ENCODE data around the gene FRMD4A.
A peak's percentile ranks its signal among the peaks of the same experiment; 100 is the strongest.

FRMD4A gene

GRCh38 chr10:14340051-14340744, 9.5 kb upstream of the FRMD4A start:
- no peak for DNase-seq

GRCh38 chr10:14336736-14337135, 6.0 kb upstream of the FRMD4A start:
- no peak for DNase-seq

- DNase-seq, result no peak
Observed at GRCh38 chr10:14334771-14335170, 4.0 kb upstream of the FRMD4A start.

DNA sequence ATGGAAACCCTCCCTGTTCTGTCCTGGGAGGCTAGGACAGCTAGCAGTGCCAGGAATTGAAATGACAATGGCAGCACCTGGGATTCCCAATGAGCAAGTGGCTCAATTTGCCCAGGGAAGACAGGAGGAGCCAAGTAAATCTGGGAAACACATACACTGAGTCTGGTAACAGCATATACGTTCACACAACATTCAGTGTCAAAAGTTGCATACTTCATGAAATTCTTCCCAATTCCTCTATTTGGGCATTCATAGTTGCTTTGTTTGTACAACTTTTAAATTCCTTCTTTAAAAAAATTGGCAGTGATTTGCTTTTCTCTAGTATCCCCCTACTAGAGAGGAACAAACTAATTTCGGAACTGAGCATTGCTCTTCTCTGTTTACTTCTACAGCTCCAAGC, 2.9 kb upstream of the FRMD4A start:
- no peak for DNase-seq

DNA sequence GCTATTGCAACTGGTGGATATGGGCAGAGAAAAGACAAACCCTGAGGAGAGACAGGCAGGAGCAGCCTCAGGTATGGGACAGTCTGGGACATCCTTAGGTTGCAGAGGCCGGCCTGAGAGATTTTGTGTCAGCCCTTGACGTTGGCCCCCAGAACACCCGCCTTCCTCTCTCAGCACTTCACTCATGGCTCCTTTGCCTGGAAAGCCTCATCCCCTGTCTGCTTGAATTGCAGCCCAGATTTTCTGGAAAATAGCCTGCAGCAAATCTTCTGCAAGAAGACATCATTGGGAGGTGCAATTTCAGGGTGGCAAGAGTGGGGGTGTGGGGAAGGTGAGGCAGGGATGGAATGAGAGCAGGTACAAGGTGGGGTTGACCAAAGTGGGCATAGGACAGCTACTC, 2.2 kb upstream of the FRMD4A start:
- DNase-seq, result no peak

DNA sequence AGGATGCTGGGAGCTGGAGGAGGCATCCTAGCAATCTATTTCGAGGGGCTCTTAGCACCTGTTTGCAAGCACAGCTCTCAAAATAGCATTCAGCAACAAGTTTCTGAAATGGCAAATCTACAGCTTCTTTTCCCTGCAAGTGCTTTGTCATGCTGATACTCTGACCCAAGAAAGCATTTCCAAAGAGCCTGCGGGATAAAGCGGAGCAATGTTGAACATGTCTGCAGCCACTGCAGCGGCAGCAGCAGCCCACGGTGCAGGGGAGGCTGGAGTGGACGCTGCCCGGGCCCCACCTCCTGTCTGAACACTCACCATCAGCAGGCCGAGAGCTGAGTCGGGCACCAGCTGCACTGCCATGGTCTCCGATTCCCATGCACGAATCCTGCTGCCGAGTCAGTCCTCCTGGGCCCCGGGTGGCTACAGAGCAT, 964 bp downstream of the FRMD4A start:
- no peak for DNase-seq

DNA sequence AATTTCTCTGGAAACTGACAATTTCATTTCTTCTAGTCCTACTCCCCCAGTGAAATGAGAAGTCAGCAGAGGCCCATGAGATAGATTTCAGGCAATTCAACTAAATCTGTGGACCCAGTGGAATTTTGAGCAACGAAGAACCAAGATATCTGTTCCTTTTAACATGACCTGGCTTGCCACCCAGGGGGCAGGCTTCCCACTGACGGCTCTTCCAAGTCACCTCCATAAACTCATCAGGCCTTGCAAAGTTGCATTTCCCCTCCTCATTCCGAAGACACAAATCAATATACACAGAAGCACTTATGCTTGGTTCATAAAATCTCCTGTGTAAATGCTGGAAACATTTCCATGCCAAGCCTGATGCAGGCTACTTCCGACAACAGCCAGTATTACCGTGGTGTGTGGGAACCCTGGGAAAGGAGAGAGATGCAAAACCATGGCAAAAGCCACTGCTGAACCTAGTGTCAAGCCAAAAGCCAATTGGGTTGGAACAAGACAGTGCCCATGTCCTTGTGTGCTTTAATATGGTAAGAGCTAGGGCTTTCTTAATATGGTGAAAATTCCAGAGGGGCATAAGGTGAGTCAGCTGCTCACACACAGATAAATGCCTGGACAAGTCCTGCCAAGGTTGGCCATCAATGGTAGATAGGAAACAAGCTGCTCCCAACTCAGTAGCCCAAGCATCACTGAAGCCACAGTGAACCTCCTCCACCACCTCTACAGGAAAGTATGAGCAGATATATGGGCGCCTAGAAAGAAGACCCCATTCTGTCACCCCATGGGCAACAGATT, 1.6 kb downstream of the FRMD4A start:
- DNase-seq, result no peak

- DNase-seq, result no peak
Observed at GRCh38 chr10:14327527-14327926, 3.2 kb downstream of the FRMD4A start.

DNA sequence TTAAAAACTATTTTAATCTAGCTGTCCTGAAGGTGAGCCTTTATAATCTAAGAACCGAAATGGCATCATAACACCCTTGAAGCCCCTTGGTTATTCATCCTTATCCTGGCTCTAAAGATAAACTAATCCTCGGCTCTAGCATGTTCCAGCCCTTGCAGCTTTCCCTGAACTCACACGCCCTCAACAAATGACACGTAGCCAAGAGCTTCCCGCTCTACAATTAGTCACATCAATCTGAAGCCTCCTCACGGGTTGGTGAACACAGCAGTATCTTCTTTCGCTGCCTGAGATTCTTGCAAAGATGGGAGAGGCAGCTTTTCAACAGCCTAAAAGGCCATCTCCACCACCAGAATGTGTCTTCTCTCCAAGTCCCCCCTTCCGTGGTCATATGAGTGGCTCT, 4.1 kb downstream of the FRMD4A start:
- no peak for DNase-seq

DNA sequence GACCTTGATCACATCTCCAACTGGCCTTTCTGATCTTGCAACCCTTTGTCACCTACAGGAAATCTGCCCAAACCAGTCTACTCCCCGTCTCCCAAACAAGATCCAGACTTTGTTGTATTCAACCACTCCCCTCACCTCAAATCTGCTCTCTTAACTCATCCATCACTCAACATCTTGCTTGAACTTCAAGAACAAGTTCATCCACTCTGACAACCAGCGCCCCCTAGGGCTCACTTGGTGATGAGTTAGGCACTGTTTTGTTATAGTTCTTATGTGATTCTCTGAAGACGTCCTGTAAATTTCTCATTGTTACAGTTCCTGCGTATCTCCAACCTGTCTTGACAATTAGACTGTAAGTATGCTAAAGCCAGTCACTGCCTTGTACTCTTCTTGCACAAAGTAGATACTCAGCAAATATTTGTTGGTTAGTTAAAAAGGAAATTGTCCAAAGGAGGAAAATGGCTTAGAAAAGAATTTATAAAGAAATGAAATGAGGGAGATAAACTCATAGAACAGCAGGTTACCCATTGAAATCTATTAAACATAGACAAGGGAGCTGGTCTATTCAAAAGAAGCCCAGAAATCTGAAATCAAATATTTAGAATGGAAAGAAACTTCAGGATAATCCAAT, 5.3 kb downstream of the FRMD4A start:
- no peak for DNase-seq

GRCh38 chr10:14322526-14323188, 8.1 kb downstream of the FRMD4A start:
- no peak for DNase-seq

GRCh38 chr10:14318007-14318406, 12.7 kb downstream of the FRMD4A start:
- DNase-seq, result no peak

DNA sequence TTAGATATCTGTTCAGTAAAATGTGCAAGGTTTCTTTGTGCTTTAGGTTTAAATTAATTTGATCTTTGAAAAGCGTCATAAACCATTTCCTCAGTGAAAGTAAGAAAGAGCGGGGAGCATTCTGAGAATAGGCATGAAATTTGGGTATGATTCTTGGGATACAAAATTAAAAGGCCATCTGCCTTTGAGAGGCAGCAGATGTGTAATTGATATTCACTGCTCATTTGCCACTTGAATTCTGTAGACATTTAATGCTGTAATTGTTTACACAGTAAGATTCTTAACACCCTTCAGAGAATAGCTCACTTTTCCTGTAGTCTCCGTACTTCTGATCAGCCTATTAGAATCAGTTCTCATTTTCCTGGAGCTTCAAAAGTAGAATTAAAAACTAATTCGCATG, 18.7 kb downstream of the FRMD4A start:
- DNase-seq, result peak; percentile 39

- no peak for DNase-seq
Observed at GRCh38 chr10:14311206-14311957, 19.3 kb downstream of the FRMD4A start.

GRCh38 chr10:14309593-14309992, 21.1 kb downstream of the FRMD4A start:
- no peak for DNase-seq

GRCh38 chr10:14306190-14306589, 24.5 kb downstream of the FRMD4A start:
- DNase-seq, result no peak

GRCh38 chr10:14304046-14304445, 26.7 kb downstream of the FRMD4A start:
- no peak for DNase-seq

DNA sequence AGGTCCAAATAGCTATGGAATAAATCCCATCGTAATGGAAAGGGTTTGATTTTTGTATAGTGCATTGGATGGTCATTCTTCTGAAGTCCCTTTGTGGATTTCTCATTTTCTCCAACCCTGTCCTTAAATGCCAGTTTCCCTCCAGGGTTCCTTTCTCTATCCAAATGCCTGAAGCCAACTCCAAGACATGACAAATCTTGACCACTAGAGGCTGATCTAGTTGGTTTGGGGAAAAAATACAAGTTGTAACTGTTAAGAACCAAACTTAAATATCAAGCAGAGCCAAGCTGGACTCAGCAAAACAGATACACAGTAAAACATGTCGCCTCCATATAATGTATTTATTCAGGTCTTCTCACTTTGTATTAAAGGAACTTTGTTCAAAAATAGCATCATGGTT, 28.7 kb downstream of the FRMD4A start:
- DNase-seq, result no peak

GRCh38 chr10:14299556-14299955, 31.2 kb downstream of the FRMD4A start:
- DNase-seq, result no peak

GRCh38 chr10:14296065-14296709, 34.5 kb downstream of the FRMD4A start:
- no peak for DNase-seq

DNA sequence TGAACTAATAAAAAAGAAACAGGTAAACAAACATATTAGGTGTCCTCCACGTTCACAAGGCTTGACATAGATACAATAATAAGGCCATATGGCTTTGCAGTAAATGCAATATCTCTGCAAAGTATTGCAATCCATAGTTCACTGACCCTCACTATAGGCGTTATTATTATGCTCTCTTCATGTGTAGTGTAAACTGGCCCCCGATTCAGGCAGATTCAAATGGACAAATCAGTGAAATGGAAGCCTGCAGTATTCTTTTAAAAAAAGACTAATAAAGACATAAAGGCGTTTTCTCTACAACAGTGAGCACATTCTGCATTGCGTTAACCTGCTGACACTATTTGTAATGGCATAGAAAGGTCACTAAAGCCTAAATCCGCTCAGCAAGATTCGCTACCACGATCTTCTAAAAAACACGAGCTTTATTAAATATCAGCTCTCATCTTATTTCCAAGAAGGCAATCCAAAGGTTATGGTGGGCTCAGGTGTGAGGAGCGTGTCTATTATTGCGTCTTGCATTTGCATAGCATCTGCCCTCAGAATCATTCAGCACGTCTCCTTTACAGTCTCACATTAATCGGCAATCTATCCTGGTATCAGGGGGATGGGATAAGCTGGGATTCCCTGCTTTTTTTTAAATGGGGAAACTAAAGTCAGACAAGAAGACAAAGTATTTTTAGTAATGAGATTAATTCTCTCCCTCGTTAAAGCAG, 36.2 kb downstream of the FRMD4A start:
- DNase-seq, result no peak

DNA sequence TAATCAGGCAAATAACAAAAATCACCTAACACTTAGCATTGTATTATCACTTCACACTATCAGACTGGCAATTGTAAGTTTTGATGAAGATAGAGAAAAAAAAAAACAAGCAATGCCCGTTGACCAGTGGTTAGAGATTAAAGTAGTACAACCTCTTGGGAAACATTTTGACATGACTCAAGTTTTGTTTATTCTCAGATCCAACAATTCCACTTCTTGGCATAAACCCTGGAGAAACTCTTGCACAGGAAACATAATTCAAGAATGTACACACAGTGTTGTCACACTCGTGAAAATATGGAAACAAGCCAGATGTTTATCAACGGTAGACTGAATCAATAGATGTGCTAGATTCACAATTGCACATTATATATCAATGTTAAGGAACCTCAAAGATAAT, 37.2 kb downstream of the FRMD4A start:
- no peak for DNase-seq

Measured in NCI-H1694 (cell line).